GM18499 (cell line): Measurements from ENCODE around the gene KLHL29.

Source experiments
- ATAC-seq: cut with Tn5 transposase; IDR thresholded peaks from one replicate; pipeline ENCODE4 v1.9.1; 2021; ENCODE audit warnings: moderate number of reproducible peaks; ENCODE audit not compliant: insufficient read depth, unreplicated experiment

Gene KLHL29

DNA sequence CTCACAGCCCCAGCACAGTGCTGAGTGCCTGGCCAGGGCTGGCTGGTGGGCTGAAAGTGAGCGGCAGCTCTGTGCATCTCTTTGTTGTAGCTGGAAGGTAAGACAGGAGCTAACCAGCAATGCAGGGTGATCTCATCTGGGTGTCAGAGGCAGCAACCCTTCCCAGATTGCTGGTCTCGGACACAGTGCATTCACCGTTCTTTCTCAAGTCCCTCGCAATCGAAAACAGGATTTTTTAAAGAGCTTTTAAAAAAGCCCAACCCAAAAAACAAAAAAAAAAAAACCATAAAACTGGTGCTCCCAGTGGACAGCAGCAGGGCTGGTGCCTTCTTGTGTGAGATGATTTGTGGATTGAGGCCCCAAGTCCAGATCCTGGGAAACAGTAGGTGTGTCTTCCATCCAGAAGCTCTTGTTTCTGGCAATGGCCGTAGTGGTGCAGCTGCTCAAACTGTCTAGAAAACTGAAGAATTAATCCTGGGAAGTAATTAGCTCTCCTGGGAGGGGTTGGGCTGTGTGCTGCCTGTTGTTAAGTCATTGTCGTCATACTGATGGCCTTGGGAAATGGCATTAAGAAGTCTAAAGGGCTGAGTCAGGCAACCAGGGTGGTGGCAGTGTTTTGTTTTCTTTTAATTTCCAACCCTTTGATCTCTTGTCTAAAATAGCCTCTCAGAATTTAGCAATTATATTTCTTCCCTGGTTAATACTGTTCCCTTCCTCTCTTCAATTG is 156.7 kb downstream of the KLHL29 start:
- ATAC-seq, result no peak

- no peak for ATAC-seq
These were observed 157.3 kb downstream of the KLHL29 start for GRCh38 chr2:23542230-23542789.

DNA sequence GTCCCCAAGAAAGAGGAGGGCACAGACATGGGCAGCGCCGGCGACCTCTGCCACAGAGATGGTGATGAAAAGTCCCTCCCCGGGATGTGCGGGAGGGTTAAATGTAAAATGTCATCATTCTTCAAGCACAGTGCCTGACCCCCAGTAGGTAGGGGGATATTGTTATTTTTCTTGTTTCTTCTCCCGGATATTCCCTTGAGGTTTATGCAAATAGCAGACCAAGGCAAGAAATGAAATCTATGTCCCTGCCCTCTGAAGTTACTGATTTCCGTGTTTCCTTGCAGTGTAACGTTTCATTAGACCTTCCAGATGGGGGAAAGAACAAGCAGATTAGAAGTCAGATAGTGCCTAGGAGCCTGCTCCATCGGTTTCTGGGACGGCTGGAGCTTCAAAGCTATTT is 158.3 kb downstream of the KLHL29 start:
- no peak for ATAC-seq

DNA sequence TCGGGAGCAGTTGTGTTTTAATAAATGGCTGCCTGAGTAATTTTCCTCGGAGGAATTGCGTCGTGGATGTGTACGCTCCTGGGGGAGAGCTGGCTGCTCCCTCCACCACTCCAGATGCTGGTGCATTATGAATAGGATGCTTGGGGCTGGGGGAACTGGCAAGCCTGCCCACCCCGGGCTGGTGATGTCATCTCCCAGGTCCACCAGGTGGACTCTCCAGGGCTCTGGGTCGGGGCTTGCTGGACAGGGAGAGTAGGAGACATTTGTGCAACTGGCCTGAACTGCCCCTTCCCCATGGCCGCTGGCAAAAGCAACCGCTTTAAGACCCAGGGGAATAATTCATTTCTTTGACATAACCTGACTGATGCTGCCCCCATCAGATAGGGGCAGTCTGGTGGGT is 158.7 kb downstream of the KLHL29 start:
- no peak for ATAC-seq

DNA sequence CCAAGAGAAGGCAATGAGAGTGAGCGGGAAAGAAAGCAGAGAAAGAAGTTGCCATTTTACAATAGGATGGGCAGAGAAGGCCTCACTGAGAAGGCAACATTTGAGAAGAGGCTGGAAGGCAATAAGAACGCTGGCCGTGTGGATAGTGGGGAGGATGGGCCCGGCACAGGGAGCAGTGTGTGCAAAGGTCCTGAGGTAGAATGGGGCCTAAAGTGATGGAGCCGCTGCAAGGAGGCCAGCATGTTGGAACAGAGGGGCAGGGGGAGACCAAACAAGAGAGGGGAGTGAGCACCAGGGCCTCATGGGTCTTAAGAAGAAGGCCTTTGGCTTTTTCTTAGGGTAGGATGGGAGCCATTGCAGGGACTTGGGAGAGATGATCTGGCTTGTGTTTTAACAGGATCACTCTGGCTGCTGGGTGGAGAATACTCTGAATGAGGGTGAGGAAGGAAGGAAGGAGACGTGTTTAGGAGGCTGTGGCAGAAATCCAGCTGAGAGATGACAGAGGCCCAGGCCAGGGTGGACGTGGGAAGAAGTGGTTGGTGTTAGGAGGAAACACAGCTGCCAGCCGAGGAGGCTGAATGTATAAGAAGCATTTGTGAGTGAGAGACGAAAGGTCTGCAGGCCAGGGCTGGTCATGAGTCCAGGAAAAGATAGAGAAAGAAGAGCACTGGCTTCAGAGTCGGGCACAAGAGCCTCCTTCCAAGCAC is 159.8 kb downstream of the KLHL29 start:
- no peak for ATAC-seq

DNA sequence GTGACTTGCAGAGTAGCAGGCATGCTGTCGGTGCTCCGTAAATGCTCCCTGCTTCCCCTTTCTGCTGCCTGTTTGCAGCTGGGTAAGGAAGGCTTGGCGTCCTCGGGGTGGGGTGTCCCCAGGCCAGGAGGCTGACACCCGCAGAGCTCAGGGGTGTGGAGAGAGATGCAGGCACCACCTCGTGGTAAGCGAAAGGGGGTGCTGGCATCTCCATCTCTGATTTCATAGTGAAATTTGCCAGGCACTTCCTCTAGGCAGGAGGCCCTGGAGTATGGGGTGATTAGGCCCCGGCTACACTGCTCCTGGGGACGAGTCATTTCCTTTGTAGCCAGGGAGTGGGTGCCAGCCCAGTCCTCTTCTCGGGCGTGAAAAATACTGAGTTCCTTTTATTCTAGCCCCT is 160.4 kb downstream of the KLHL29 start:
- ATAC-seq, result no peak

DNA sequence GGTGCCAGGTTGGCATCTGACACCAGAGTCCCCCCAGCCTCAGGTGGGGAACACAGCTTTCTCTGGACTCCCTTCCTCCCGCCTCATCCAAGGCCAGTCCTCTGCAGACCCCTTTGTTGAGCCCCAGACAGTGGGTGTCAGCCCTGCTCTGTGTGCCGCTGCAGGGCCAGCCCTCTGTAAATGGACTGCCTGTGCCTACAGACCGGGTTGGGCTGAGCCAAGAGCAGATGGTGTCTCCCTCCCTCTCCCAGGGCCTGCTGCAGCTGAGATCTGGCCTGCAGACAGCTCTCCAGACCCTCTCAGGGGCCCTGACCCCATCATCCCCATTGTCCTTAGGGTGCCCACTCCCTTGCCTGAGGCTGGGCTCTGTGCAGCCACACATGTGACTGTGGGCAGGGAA is 160.8 kb downstream of the KLHL29 start:
- no peak for ATAC-seq

GRCh38 chr2:23546913-23547312 is 161.9 kb downstream of the KLHL29 start:
- ATAC-seq, result no peak

DNA sequence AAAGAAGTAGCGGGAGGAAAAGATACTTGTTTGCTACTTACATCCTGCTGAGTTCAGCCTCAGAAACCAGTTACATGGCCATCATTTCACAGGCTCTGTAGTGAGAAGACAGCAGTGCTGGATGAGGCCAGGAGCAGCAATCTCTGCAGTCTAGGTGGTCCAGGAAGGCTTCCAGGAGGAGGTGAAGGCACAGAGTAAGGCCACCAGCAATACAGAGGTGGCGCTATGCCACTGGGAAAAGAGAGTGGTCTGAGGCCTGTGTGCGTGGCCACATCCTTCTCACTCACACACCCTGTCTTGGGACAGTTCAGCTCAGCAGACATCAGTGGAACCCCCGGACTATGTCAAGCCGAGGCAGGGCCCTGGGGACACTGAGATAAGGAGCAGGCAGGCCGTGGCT is 162.7 kb downstream of the KLHL29 start:
- no peak for ATAC-seq

DNA sequence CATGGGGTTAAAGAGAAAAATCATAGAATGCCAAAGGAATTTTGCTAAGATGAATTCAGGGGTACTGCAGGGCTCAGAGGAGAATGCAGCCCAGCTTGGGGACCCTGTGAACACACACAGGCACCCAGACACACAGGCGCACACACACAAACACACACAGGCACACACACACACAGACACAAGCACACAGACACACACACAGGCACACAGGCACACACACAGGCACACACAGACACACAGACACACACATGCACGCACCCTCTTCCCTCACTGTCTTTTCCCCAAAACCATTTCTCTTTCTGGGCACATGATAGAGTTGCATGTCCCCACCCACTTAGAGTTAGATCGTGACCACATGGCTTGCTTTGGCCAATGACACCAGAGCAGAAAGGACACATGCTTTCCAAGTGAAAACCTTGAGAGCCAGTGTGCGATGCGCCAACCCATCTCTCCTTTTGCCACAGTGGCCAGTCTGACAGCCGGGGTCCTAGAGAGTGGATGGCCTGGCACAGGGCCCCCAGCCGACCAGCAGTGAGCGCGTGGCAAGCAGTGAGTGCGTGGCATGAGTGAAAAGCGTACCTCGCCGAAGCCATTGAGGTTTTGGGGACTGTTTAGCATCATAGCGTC is 163.3 kb downstream of the KLHL29 start:
- no peak for ATAC-seq

DNA sequence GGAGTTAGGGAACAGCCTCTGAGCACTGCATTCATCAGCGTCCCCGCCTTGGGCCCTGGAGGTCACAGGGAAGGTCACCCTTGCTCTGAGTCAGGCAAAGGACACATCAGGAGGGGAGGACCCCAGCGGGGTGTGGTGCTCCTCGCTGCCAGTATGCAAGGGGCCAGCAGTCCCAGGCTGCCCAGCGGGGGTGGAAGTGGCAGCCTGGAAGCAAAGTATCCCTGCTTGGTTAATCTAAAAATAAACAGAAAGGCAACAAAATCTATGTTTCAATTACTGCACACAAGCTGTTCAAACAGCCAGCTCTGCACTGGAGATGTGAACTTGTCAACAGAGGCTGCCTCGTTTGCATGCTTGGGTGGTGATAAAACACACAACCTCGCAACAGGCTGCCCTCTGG is 164.1 kb downstream of the KLHL29 start:
- ATAC-seq, result no peak

GRCh38 chr2:23549821-23550530 is 165.0 kb downstream of the KLHL29 start:
- no peak for ATAC-seq

GRCh38 chr2:23550553-23550952 is 165.6 kb downstream of the KLHL29 start:
- no peak for ATAC-seq

- no peak for ATAC-seq
These were observed 166.9 kb downstream of the KLHL29 start for GRCh38 chr2:23551875-23552274.

GRCh38 chr2:23553561-23553960 is 168.6 kb downstream of the KLHL29 start:
- no peak for ATAC-seq

GRCh38 chr2:23554054-23554697 is 169.2 kb downstream of the KLHL29 start:
- no peak for ATAC-seq

- ATAC-seq, result no peak
These were observed 171.0 kb downstream of the KLHL29 start for GRCh38 chr2:23555944-23556343.

DNA sequence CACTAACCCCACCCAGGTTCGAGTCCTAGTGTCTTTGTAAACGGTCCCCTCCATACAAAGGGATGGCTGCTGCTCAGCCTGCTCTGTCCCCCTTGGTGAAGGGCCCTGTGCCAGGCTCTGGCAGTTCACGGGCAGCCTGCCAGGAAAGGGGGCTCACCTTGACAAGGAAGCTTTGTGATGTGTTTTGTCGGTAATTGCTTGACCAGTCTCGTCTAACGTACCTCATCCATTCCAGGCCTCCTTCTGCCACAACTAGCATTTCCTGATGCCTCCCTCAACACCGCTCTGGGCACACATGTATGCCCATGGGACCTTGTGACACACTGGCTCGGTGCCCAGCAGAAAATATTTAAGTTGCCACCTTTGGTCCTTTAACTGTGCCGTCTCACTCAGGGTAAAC is 171.9 kb downstream of the KLHL29 start:
- ATAC-seq, result no peak

DNA sequence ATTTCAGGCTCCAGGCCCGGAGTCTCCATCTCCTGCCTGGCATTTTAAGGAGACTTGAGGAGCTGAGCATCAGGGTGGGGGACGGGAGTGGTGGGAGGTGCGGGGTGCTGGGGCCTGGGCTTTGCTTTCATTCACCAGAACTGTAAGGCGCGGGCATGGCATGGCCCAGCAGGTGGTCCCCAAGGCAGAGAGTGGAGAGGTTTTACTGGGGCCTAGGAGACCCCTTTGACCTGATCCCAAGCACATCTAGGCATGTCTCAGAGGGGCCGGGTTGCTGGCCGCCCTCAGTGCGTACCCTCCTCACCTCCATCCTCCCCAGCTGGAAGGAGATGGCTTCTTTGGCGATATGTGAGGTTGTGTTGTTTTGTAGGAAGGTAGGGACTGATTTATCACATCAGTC is 172.5 kb downstream of the KLHL29 start:
- no peak for ATAC-seq

- ATAC-seq, result no peak
These were observed 174.7 kb downstream of the KLHL29 start for GRCh38 chr2:23559561-23560239.
